Dendritic cell treated with granulocyte-macrophage colony-stimulating factor and Interleukin-4, amounts not matched to agents 40 ng/mL and 50 ng/mL, for 4 days (primary cell): ENCODE measurements around the gene ZNF136.

Experiments used
- H3K27ac Mint-ChIP-seq: one replicate; pipeline ENCODE4 v1.8.0; 2022; ENCODE audit warnings: mild to moderate bottlenecking, mixed read lengths
- H3K27me3 Mint-ChIP-seq: one replicate; pipeline ENCODE4 v1.8.0; 2022; ENCODE audit warnings: mild to moderate bottlenecking, mixed read lengths
- H3K36me3 Mint-ChIP-seq: one replicate; pipeline ENCODE4 v1.8.0; 2022; ENCODE audit warnings: low read depth, mixed read lengths
- H3K4me1 Mint-ChIP-seq: one replicate; pipeline ENCODE4 v1.8.0; 2022; ENCODE audit warnings: low read depth, mixed read lengths
- H3K4me3 Mint-ChIP-seq: one replicate; pipeline ENCODE4 v1.8.0; 2022; ENCODE audit warnings: mild to moderate bottlenecking, moderate library complexity, mixed read lengths
- H3K9me3 Mint-ChIP-seq: one replicate; pipeline ENCODE4 v1.8.0; 2022; ENCODE audit warnings: mixed read lengths
- intact Hi-C: fragments of 100-400 bp; cut with micrococcal nuclease; formaldehyde crosslinking; loops from one replicate; pipeline ENCODE4 v1.15.0; 2022

The ZNF136 gene

GRCh38 chr19:12162882-12163806, at the start of gene ZNF136:
Gene ZNF136 (plus strand): TSS chr19:12163096. CDS start chr19:12163204, 108 bp downstream.
- Mint-ChIP-seq H3K9me3 (no peaks in the 10 kb centered on the region), H3K4me1 (peaks cover 39% of the 10 kb centered on the region), H3K27ac (peak within 1 kb of the TSS; percentile 98), H3K27me3 (no peaks in the 10 kb centered on the region), H3K36me3 (peaks cover 42% of the 10 kb centered on the region), H3K4me3 (peak within 1 kb of the TSS; percentile 98)
- intact Hi-C loops: loop anchor here (2.0 kb wide), 2 partner anchors 22 to 132 kb away; partner anchors contain the start of genes ZNF20 and ZNF44

- Mint-ChIP-seq H3K4me1 (no peaks in the 10 kb centered on the region), H3K27me3 (no peaks in the 10 kb centered on the region), H3K36me3 (peaks cover 68% of the 10 kb centered on the region), H3K27ac (no peak overlapping the region), H3K4me3 (no peak overlapping the region), H3K9me3 (peaks cover 89% of the 10 kb centered on the region)
- intact Hi-C loops: no loop called here
Measured at GRCh38 chr19:12113121-12113520, 49.8 kb upstream of the ZNF136 start.

GRCh38 chr19:12117201-12117970, 45.5 kb upstream of the ZNF136 start:
- Mint-ChIP-seq H3K27me3 (no peaks in the 10 kb centered on the region), H3K9me3 (peaks cover 65% of the 10 kb centered on the region), H3K36me3 (peaks cover 31% of the 10 kb centered on the region), H3K4me1 (no peaks in the 10 kb centered on the region), H3K27ac (no peak overlapping the region), H3K4me3 (no peak overlapping the region)
- intact Hi-C loops: no loop called here

GRCh38 chr19:12126707-12127106, 36.2 kb upstream of the ZNF136 start:
- Mint-ChIP-seq H3K4me3 (no peak overlapping the region), H3K27me3 (no peaks in the 10 kb centered on the region), H3K4me1 (no peaks in the 10 kb centered on the region), H3K36me3 (peaks cover 17% of the 10 kb centered on the region), H3K9me3 (peaks cover 47% of the 10 kb centered on the region), H3K27ac (no peak overlapping the region)
- intact Hi-C loops: no loop called here

GRCh38 chr19:12133069-12133468, 29.8 kb upstream of the ZNF136 start:
- H3K4me3 Mint-ChIP-seq: no peak overlapping the region
- peaks cover 75% of the 10 kb centered on the region for H3K36me3 Mint-ChIP-seq
- peaks cover 63% of the 10 kb centered on the region for H3K9me3 Mint-ChIP-seq
- H3K4me1 Mint-ChIP-seq: peaks cover 13% of the 10 kb centered on the region
- H3K27ac Mint-ChIP-seq: no peak overlapping the region
- H3K27me3 Mint-ChIP-seq: no peaks in the 10 kb centered on the region
- intact Hi-C loops: no loop called here

GRCh38 chr19:12137221-12137940, 25.5 kb upstream of the ZNF136 start:
- Mint-ChIP-seq H3K4me1 (peaks cover 39% of the 10 kb centered on the region), H3K27me3 (no peaks in the 10 kb centered on the region), H3K9me3 (peaks cover 25% of the 10 kb centered on the region), H3K4me3 (no peak overlapping the region), H3K36me3 (peaks cover 68% of the 10 kb centered on the region), H3K27ac (peak overlapping the region; percentile 36)
- intact Hi-C loops: no loop called here

- Mint-ChIP-seq H3K9me3 (peaks cover 6% of the 10 kb centered on the region), H3K4me1 (peaks cover 39% of the 10 kb centered on the region), H3K27ac (peak overlapping the region; percentile 82), H3K4me3 (peak overlapping the region; percentile 92), H3K27me3 (no peaks in the 10 kb centered on the region), H3K36me3 (peaks cover 49% of the 10 kb centered on the region)
- intact Hi-C loops: no loop called here
Measured at GRCh38 chr19:12139269-12139668, 23.6 kb upstream of the ZNF136 start.

GRCh38 chr19:12139885-12140544, 22.9 kb upstream of the ZNF136 start, which contains the start of gene ZNF20:
Gene ZNF20 (minus strand): TSS chr19:12140350. CDS start chr19:12140182, 168 bp downstream.
- H3K27me3 Mint-ChIP-seq: no peaks in the 10 kb centered on the region
- peaks cover 2% of the 10 kb centered on the region for H3K9me3 Mint-ChIP-seq
- H3K4me3 Mint-ChIP-seq: peak within 1 kb of the TSS; percentile 92
- H3K4me1 Mint-ChIP-seq: peaks cover 39% of the 10 kb centered on the region
- intact Hi-C loops: loop anchor here (2.0 kb wide), 3 partner anchors 23 to 259 kb away; partner anchors contain the start of gene ZNF136
- H3K27ac Mint-ChIP-seq: peak within 1 kb of the TSS; percentile 82
- peaks cover 45% of the 10 kb centered on the region for H3K36me3 Mint-ChIP-seq

GRCh38 chr19:12140545-12141404, 22.1 kb upstream of the ZNF136 start:
- H3K27ac Mint-ChIP-seq: peak overlapping the region; percentile 82
- peaks cover 10% of the 10 kb centered on the region for H3K9me3 Mint-ChIP-seq
- H3K27me3 Mint-ChIP-seq: no peaks in the 10 kb centered on the region
- H3K36me3 Mint-ChIP-seq: peaks cover 45% of the 10 kb centered on the region
- peak overlapping the region; percentile 92 for H3K4me3 Mint-ChIP-seq
- intact Hi-C loops: loop anchor here (1.0 to 2.0 kb wide), 6 partner anchors 22 to 260 kb away; partner anchors contain the start of gene ZNF136
- peaks cover 39% of the 10 kb centered on the region for H3K4me1 Mint-ChIP-seq

- Mint-ChIP-seq H3K9me3 (peaks cover 16% of the 10 kb centered on the region), H3K27me3 (no peaks in the 10 kb centered on the region), H3K4me1 (peaks cover 39% of the 10 kb centered on the region), H3K27ac (peak overlapping the region; percentile 82), H3K4me3 (peak overlapping the region; percentile 92), H3K36me3 (peaks cover 47% of the 10 kb centered on the region)
- intact Hi-C loops: loop anchor here (1.0 to 2.0 kb wide), 6 partner anchors 21 to 261 kb away; partner anchors contain the start of gene ZNF136
Measured at GRCh38 chr19:12141405-12141736, 21.5 kb upstream of the ZNF136 start.

GRCh38 chr19:12145348-12145747, 17.5 kb upstream of the ZNF136 start:
- Mint-ChIP-seq H3K9me3 (peaks cover 35% of the 10 kb centered on the region), H3K27me3 (no peaks in the 10 kb centered on the region), H3K36me3 (peaks cover 33% of the 10 kb centered on the region), H3K27ac (no peak overlapping the region), H3K4me1 (peaks cover 12% of the 10 kb centered on the region), H3K4me3 (no peak overlapping the region)
- intact Hi-C loops: no loop called here

GRCh38 chr19:12155324-12155860, 7.5 kb upstream of the ZNF136 start:
- peaks cover 8% of the 10 kb centered on the region for H3K27me3 Mint-ChIP-seq
- peaks cover 4% of the 10 kb centered on the region for H3K9me3 Mint-ChIP-seq
- no peak overlapping the region for H3K27ac Mint-ChIP-seq

More at GRCh38 chr19:12155324-12155860, 7.5 kb upstream of the ZNF136 start:
- Mint-ChIP-seq H3K36me3 (peaks cover 13% of the 10 kb centered on the region), H3K4me1 (peaks cover 11% of the 10 kb centered on the region), H3K4me3 (peak overlapping the region; percentile 88)
- intact Hi-C loops: no loop called here
